GM12878 (cell line): ENCODE data around the gene SLC29A1. TPM values are rescaled to one million over a fixed set of nuclear protein-coding genes. Genes with fewer than 3 reads are reported as not detected.

ENCODE experiments used
- BHLHE40 ChIP-seq, 2 experiments: fragments of 450-650 bp in 1 of 2; IDR thresholded peaks; 2 replicates each; pipeline ENCODE4 v1.6.1; 2011 to 2017; ENCODE audit warnings: low read depth in 2 of 2, borderline replicate concordance in 1 of 2, improper control_type of control experiment in 1 of 2, low read length in 1 of 2, mild to moderate bottlenecking in 1 of 2
- EGR1 ChIP-seq, 2 experiments: IDR thresholded peaks; 1 replicate in 1 of 2; 2 replicates in 1 of 2; pipeline ENCODE4 v1.6.1; 2011 to 2012; ENCODE audit warnings: low read depth in 2 of 2, low read length in 2 of 2, borderline replicate concordance in 1 of 2, mild to moderate bottlenecking in 1 of 2, moderate library complexity in 1 of 2
- NFYB ChIP-seq: IDR thresholded peaks from 2 replicates; pipeline ENCODE4 v1.6.1; 2011; ENCODE audit warnings: low read depth, mild to moderate bottlenecking, low read length, improper control_type of control experiment, moderate library complexity; ENCODE audit not compliant: insufficient read depth
- NR2C1 ChIP-seq: fragments of 450-650 bp; IDR thresholded peaks from 2 replicates; pipeline ENCODE4 v1.6.1; 2017; ENCODE audit warnings: antibody characterized with exemption, mild to moderate bottlenecking, moderate library complexity
- PML ChIP-seq: IDR thresholded peaks from 2 replicates; pipeline ENCODE4 v1.6.1; 2012; ENCODE audit warnings: low read length, inconsistent platforms
- POU2F2 ChIP-seq: IDR thresholded peaks from 3 replicates; pipeline ENCODE4 v1.6.1; 2011; ENCODE audit warnings: low read depth, mild to moderate bottlenecking, low read length, borderline replicate concordance
- RB1 ChIP-seq: fragments of 450-650 bp; formaldehyde crosslinking; IDR thresholded peaks from 2 replicates; pipeline ENCODE4 v1.6.1; 2017; ENCODE audit warnings: mild to moderate bottlenecking, borderline replicate concordance
- RUNX3 ChIP-seq: IDR thresholded peaks from 2 replicates; pipeline ENCODE4 v1.6.1; 2012; ENCODE audit warnings: low read length, inconsistent platforms
- SUPT20H ChIP-seq: IDR thresholded peaks from 2 replicates; pipeline ENCODE4 v1.6.1; 2011; ENCODE audit warnings: low read depth, mild to moderate bottlenecking, low read length, moderate library complexity, borderline replicate concordance; ENCODE audit not compliant: control insufficient read depth
- polyA plus RNA-seq, 11 experiments: library from polyadenylated mRNA; depleted of rRNA in 4 of 11; unstranded in 6 of 11; stranded (reverse) in 5 of 11; fragments of >200 nt; fragmentation: Nextera tagmentation in 4 of 11; fragmentation: Illumina TruSeq in 1 of 11; extraction: Ambion mirVana in 4 of 11; extraction: Trizol in 1 of 11; gene quantifications; 1 replicate in 1 of 11; 2 replicates in 10 of 11; pipeline versions ENCODE4 v1.2.1 to v1.2.3, GENCODE V29; 2011 to 2016; ENCODE audit warnings: inconsistent platforms in 2 of 11, missing spikeins in 2 of 11, low read depth in 1 of 11
- total RNA-seq, 4 experiments: library from RNA; depleted of rRNA in 3 of 4; stranded (reverse); fragments of >200 nt in 3 of 4; fragmentation: Illumina TruSeq in 1 of 4; extraction: Trizol in 1 of 4; gene quantifications; 2 replicates each; pipeline versions ENCODE4 v1.2.1 to v1.2.3, GENCODE V29; 2013 to 2021
- TF ChIP-seq, protein P1 (sequence below): fragments of 450-650 bp; IDR thresholded peaks from 2 replicates; pipeline ENCODE4 v1.6.1; 2017; ENCODE audit warnings: antibody characterized with exemption, mild to moderate bottlenecking, moderate library complexity

SLC29A1 gene
- total and polyA plus RNA-seq, 10 of the 15 experiments (the other 5 are each of a cell fraction or from before 2014, with no cell fraction given): 10.0 to 132 (median 93.4) TPM

DNA sequence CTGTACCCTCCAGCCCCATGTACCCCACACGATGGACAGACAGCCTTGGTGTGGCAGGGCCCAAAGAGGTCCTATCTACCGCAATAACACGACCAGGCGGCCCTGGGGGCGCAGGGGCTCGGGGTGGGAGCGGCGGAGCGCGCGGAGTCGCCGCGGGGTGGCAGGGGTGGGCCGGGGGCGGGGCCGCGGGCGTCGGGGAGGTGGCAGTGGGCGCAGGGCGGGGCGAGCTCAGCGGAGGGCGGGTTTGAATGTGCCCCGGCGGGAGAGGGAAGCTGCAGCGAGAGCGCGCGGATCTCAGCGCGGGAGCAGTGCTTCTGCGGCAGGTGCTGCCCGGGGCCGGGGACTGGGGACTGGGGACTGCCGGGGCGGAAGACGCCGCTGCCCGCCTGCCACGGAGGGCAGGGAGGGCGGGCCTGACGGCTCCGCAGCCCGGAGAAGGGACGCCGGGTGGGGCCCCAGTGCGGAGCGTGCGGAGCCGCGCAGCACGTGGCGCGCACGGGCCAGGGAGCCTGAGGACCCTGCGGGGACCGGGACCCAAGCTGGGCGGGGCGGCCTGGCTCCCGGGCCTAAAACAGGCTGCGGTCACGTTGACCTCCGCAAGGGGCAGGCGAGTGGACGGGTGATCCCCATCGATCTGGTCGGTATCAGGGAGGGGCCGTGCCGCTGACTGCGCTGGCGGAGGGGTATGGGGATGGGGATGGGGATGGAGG lies at the start of gene SLC29A1 (continued):
- TF ChIP-seq BHLHE40 (IDR thresholded peaks at IDR 0.05; ENCODE audit: borderline replicate concordance in 1 of 2, low read depth in 2 of 2, low read length in 1 of 2) (peak; percentile 93 to 98), NFYB (no peak), PML (no peak), EGR1 (IDR thresholded peaks at IDR 0.05; ENCODE audit: borderline replicate concordance in 1 of 2, low read depth in 2 of 2, low read length in 2 of 2) (0 out of 3 replicates have a peak, but pooled peaks of 1 of the 2 experiments have one; percentile 25), SUPT20H (no peak), POU2F2 (0 out of 3 replicates have a peak, but pooled peaks have one; percentile 9), RUNX3 (peak; percentile 25; the same call in 1 of the 2 replicates), RB1 (no peak; the same call in 1 of the 2 replicates), NR2C1 (no peak)
- TF ChIP-seq, protein P1, sequence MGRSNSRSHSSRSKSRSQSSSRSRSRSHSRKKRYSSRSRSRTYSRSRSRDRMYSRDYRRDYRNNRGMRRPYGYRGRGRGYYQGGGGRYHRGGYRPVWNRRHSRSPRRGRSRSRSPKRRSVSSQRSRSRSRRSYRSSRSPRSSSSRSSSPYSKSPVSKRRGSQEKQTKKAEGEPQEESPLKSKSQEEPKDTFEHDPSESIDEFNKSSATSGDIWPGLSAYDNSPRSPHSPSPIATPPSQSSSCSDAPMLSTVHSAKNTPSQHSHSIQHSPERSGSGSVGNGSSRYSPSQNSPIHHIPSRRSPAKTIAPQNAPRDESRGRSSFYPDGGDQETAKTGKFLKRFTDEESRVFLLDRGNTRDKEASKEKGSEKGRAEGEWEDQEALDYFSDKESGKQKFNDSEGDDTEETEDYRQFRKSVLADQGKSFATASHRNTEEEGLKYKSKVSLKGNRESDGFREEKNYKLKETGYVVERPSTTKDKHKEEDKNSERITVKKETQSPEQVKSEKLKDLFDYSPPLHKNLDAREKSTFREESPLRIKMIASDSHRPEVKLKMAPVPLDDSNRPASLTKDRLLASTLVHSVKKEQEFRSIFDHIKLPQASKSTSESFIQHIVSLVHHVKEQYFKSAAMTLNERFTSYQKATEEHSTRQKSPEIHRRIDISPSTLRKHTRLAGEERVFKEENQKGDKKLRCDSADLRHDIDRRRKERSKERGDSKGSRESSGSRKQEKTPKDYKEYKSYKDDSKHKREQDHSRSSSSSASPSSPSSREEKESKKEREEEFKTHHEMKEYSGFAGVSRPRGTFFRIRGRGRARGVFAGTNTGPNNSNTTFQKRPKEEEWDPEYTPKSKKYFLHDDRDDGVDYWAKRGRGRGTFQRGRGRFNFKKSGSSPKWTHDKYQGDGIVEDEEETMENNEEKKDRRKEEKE: no peak
